Type B pancreatic cell (in vitro differentiated cells): ENCODE data around the gene SH3BP5. TPM values are rescaled to one million over a fixed set of nuclear protein-coding genes. Genes with fewer than 3 reads are reported as not detected.

ENCODE experiments used
- DNase-seq: peaks from one replicate; pipeline ENCODE4 v3.0.0; 2021; ENCODE audit warnings: mixed read lengths; ENCODE audit not compliant: unreplicated experiment; ENCODE audit errors: extremely low spot score
- H3K27ac Mint-ChIP-seq: 2 replicates; pipeline ENCODE4 v1.8.0; 2021; ENCODE audit warnings: mild to moderate bottlenecking, mixed read lengths
- H3K27me3 Mint-ChIP-seq: 2 replicates; pipeline ENCODE4 v1.8.0; 2021; ENCODE audit warnings: mixed read lengths
- H3K36me3 Mint-ChIP-seq: 2 replicates; pipeline ENCODE4 v1.8.0; 2021; ENCODE audit warnings: mixed read lengths
- H3K4me1 Mint-ChIP-seq: one replicate; pipeline ENCODE4 v1.8.0; 2021; ENCODE audit warnings: mixed read lengths; ENCODE audit not compliant: unreplicated experiment
- H3K4me3 Mint-ChIP-seq: 2 replicates; pipeline ENCODE4 v1.8.0; 2021; ENCODE audit warnings: mild to moderate bottlenecking, mixed read lengths
- H3K9me3 Mint-ChIP-seq: 2 replicates; pipeline ENCODE4 v1.8.0; 2021; ENCODE audit warnings: mixed read lengths
- CTCF ChIP-seq: fragments of 200-600 bp; sonication (generic); conservative IDR thresholded peaks from 2 replicates; pipeline ENCODE4 v1.5.0; 2021; ENCODE audit warnings: antibody characterized with exemption, mild to moderate bottlenecking
- total RNA-seq: library from RNA; stranded (reverse); gene quantifications from 2 replicates; pipeline ENCODE4 v1.2.1, GENCODE V29; 2021; ENCODE audit warnings: low replicate concordance

The SH3BP5 gene
- total RNA-seq, 1 donor from 2014 or later = 33.4 TPM

DNA sequence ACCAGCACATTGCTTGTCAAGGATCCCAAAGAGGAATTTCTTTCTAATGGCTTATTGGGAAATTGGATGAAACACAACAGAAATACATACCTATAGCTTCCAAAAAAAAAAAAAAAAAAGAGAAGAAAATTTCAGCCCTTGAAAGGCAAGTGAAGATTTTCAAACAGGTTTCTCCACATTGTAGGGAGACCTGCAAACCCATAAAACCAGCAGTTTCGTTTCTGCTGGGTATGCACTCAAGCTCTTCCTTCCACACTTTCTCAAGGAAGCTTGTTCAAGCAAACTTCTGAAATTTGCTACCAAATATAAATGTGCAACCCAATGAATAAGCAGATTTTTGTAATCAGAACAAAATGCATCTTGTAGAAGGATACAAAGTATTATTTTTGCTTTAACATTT, 15.9 kb upstream of the SH3BP5 start:
- DNase-seq = no peak
- Mint-ChIP-seq H3K27me3 (no peaks in the 10 kb centered on the region), H3K9me3 (peaks cover 13% of the 10 kb centered on the region), H3K36me3 (no peaks in the 10 kb centered on the region), H3K4me1 (no peaks in the 10 kb centered on the region), H3K27ac (peak overlapping the region; percentile 88), H3K4me3 (peak overlapping the region; percentile 65)
- TF ChIP-seq CTCF = no peak

- no peak for TF ChIP-seq CTCF
- no peak overlapping the region for H3K4me3 Mint-ChIP-seq
- no peaks in the 10 kb centered on the region for H3K36me3 Mint-ChIP-seq
- no peak for DNase-seq
- H3K27ac Mint-ChIP-seq = peak overlapping the region; percentile 88
- H3K9me3 Mint-ChIP-seq = peaks cover 13% of the 10 kb centered on the region
- no peaks in the 10 kb centered on the region for H3K4me1 Mint-ChIP-seq
- no peaks in the 10 kb centered on the region for H3K27me3 Mint-ChIP-seq
Observed at GRCh38 chr3:15347737-15348110, 15.3 kb upstream of the SH3BP5 start.

GRCh38 chr3:15347063-15347736, 14.8 kb upstream of the SH3BP5 start:
- Mint-ChIP-seq H3K4me1 (no peaks in the 10 kb centered on the region), H3K4me3 (no peak overlapping the region), H3K27ac (peak overlapping the region; percentile 88), H3K36me3 (no peaks in the 10 kb centered on the region), H3K27me3 (no peaks in the 10 kb centered on the region), H3K9me3 (peaks cover 10% of the 10 kb centered on the region)
- TF ChIP-seq CTCF = no peak
- DNase-seq = no peak

GRCh38 chr3:15346516-15346915, 14.1 kb upstream of the SH3BP5 start:
- Mint-ChIP-seq H3K9me3 (peaks cover 8% of the 10 kb centered on the region), H3K27ac (no peak overlapping the region), H3K27me3 (no peaks in the 10 kb centered on the region), H3K4me1 (no peaks in the 10 kb centered on the region), H3K4me3 (no peak overlapping the region), H3K36me3 (no peaks in the 10 kb centered on the region)
- no peak for DNase-seq
- no peak for TF ChIP-seq CTCF

DNA sequence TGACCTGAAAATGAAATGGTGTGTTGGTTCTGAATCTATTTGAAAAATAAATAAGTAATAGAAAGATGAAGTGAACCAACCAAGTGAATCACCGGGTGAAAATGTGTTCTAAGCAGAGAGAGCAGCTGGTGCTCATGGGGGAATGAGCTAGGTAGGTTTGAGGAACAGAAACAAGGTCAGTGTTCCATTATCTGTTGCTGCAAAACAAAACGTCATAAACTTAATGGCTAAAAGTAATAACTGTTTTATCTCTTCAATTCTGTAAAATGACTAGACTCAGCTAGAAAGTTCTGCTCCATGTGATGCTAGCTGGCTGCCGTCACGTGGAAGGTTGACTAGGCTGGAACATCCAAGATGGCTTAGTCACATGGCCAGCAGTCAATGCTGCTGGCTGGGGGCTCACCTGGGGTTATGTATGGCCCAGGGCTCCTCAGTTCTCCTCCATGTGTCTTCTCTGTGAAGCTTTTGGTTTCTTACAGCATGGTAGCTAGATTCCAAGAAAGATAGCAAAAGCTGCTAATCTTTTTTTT, 13.3 kb upstream of the SH3BP5 start:
- Mint-ChIP-seq H3K9me3 (peaks cover 8% of the 10 kb centered on the region), H3K27me3 (no peaks in the 10 kb centered on the region), H3K36me3 (no peaks in the 10 kb centered on the region), H3K4me3 (no peak overlapping the region), H3K27ac (peak overlapping the region; percentile 52), H3K4me1 (no peaks in the 10 kb centered on the region)
- DNase-seq = no peak
- no peak for TF ChIP-seq CTCF
